ENCODE data around the gene NBAS.

NBAS gene

GRCh38 chr2:15588329-15588919 is 27.3 kb upstream of the NBAS start:
- FAIRE-seq: no peak

- FAIRE-seq: no peak
Observed at GRCh38 chr2:15584767-15585469, 23.8 kb upstream of the NBAS start.

- no peak for FAIRE-seq
Observed at GRCh38 chr2:15584316-15584715, 23.2 kb upstream of the NBAS start.

- no peak for FAIRE-seq
Observed at GRCh38 chr2:15583826-15584225, 22.7 kb upstream of the NBAS start.

GRCh38 chr2:15582710-15583357 is 21.7 kb upstream of the NBAS start:
- no peak for FAIRE-seq

- no peak for FAIRE-seq
Observed at GRCh38 chr2:15580451-15580850, 19.3 kb upstream of the NBAS start.

GRCh38 chr2:15579641-15580040 is 18.5 kb upstream of the NBAS start:
- no peak for FAIRE-seq

- FAIRE-seq: no peak
Observed at GRCh38 chr2:15577071-15577735, 16.1 kb upstream of the NBAS start.

GRCh38 chr2:15571729-15572128 is 10.6 kb upstream of the NBAS start:
- no peak for FAIRE-seq

GRCh38 chr2:15570104-15570503 is 9.0 kb upstream of the NBAS start:
- FAIRE-seq: no peak

GRCh38 chr2:15568874-15569273 is 7.7 kb upstream of the NBAS start:
- FAIRE-seq: no peak

- no peak for FAIRE-seq
Observed at GRCh38 chr2:15566912-15567311, 5.8 kb upstream of the NBAS start.

GRCh38 chr2:15565994-15566671 is 5.0 kb upstream of the NBAS start:
- FAIRE-seq: no peak

- no peak for FAIRE-seq
Observed at GRCh38 chr2:15565392-15565791, 4.3 kb upstream of the NBAS start.

- FAIRE-seq: no peak
Observed at GRCh38 chr2:15563227-15564100, 2.3 kb upstream of the NBAS start.

GRCh38 chr2:15562354-15563031 is 1.4 kb upstream of the NBAS start:
- no peak for FAIRE-seq

- peak; percentile 63 for FAIRE-seq
Observed at GRCh38 chr2:15561574-15562344, 625 bp upstream of the NBAS start.

GRCh38 chr2:15560140-15560987 is 770 bp downstream of the NBAS start:
- no peak for FAIRE-seq

- no peak for FAIRE-seq
Observed at GRCh38 chr2:15559379-15560139, 1.6 kb downstream of the NBAS start.

All from endometrium (tissue), 2 donors.